Occipital lobe (tissue), 2 donors: ENCODE data around the gene C9orf40. TPM values are rescaled to one million over a fixed set of nuclear protein-coding genes. Genes with fewer than 3 reads are reported as not detected.

Experiments used
- DNase-seq: peaks from one replicate; lab custom pipeline; 2025; lab: John Stamatoyannopoulos, UW
- total RNA-seq: library from RNA; depleted of rRNA; stranded (reverse); fragments of >200 nt; gene quantifications from one replicate; pipeline ENCODE4 v1.2.3, GENCODE V29; 2014

The C9orf40 gene
- total RNA-seq, 1 donor from 2014 or later = 15.0 TPM

GRCh38 chr9:74942801-74943200 lies 9.9 kb downstream of the C9orf40 start:
- DNase-seq = no peak

DNA sequence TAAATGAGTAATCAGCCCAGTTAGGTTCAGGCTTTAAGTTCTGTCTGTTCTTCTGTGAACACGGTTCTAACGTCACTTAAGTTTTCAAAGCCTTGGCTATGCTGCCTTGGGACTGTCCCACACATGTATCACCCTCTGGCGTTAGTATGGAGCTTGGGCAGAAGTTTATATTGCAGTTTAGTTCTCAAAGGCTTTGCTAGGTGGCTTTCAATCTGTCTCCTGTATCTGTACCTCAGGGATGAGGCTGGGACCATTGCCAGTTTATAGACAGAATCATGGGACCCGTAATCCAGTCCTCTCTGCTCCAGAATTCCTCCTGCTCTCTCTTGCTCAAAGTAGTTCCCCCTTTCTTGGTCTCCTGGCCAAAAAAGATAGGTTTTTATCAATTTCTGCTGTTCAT lies 12.1 kb downstream of the C9orf40 start:
- DNase-seq = no peak

DNA sequence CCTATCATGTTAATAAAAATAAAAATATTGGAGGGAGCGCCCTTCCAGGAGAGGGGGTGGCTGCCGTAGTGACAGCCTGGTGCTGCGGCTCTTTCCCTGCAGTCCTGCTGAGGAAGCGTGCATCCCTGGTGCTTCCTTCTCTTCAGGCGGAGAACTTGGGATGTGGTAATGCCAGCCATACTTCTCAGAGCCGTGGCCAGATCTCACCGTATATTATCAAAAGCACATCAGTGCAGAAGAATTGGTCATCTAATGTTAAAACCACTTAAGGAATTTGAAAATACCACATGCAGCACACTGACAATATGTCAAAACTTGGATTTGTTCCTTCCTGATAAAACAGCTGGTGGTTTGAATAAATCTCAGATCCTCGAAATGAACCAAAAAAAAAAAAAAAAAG lies 17.7 kb downstream of the C9orf40 start:
- DNase-seq = no peak

- DNase-seq = no peak
These were observed 31.0 kb downstream of the C9orf40 start for GRCh38 chr9:74921737-74922136.

- DNase-seq = no peak
These were observed 31.6 kb downstream of the C9orf40 start for GRCh38 chr9:74920944-74921626.

DNA sequence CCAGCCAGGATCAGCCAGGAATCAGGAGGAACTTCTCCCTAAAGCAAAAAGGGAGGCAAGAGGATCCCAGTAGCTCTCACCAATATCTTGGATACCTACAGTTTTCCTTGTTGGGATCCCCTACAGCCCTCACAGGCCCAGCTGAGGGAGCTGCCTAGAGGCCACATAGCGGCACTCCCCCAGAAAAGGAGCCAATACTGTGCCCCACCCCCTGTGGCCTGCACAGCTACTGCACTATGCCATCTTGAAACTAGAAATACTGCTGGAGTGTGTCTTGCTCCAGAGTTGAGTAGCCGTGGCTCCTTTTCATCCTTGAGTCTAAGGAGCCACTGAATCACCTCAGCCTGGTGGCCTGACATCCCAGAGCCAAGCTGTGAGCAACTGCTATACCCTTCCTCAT lies 42.7 kb downstream of the C9orf40 start:
- DNase-seq = no peak

DNA sequence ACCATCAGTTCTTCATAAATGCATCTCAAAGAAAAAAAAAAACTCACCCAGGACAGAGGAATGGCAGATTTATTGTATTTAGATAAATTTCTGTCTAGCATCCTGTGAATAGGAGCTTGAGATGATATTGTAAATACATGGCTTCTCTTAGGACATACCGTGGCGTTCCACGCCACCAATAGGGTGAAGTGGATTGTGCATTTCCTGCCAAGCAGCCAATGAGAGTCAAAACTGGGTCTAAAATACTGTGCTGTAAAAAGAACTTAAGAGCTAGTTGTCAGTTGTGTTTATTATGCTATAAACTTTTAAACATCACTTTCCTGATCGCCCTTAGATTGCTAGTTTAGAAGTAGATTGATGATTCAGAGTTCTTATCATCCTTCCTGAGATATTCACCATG lies 44.0 kb downstream of the C9orf40 start:
- DNase-seq = no peak

DNA sequence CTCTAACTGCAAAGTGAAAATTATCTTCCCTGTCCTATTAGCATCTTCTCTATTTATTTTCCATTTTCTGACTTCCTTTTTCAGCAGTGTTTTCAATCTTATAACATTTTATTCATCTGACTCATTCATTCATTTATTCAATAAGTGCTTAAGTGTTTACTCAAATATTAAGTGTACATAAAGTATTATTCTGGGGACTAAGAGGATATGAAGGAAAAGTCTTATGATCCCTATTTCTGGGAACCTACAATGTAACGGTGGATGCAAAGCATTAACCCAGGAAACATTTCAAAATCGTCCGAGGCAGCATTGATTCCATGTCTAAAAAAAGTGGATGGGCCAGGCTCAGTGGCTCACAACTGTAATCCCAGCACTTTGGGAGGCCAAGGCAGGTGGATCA lies 45.6 kb downstream of the C9orf40 start:
- no peak for DNase-seq

DNA sequence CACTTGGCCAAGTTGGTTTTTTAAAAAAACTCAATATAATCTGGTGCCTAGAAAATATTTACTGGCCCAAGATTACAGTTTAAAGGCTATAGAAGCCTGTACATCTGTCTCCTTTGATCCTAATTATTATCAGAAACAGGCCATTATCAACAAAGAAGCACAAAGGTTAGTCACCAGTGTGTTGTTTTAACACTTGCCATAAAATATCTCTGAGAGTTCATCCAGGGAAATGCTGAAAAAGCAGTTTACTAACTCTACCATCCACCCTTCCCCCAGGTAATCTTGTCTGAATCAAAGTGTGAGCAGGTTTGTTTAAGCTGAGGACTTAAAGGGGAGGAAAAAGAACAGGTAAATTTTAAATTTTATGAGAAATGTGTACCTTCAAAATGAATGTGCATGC lies 51.7 kb downstream of the C9orf40 start:
- DNase-seq = no peak

Other genes starting within 250 kb of the C9orf40 start
- gene TRPM6, start 65.0 kb downstream of the C9orf40 start, total RNA-seq = 1.1 TPM
- gene CARNMT1, start 75.4 kb upstream of the C9orf40 start, total RNA-seq = 76.3 TPM
- gene NMRK1, start 135.2 kb upstream of the C9orf40 start, total RNA-seq = 10.3 TPM
- 20.1 TPM for gene OSTF1, start 135.6 kb upstream of the C9orf40 start, total RNA-seq